ENCODE results near the gene NPAS3. TPM values are rescaled to one million over a fixed set of nuclear protein-coding genes. Genes with fewer than 3 reads are reported as not detected.

Gene NPAS3
- total and polyA plus RNA-seq, 7 donors: 0.36 to 6.4 (median 4.6) TPM; not detected in 2

- Histone ChIP-seq H3K4me1 (no peaks in the 10 kb centered on the region), H3K27ac (no peak overlapping the region), H3K27me3 (no peaks in the 10 kb centered on the region), H3K36me3 (no peaks in the 10 kb centered on the region), H3K4me3 (no peak overlapping the region), H3K9me3 (no peaks in the 10 kb centered on the region)
- 90 to 93% methylated on average over 5 of the region's 5 CpGs for WGBS, 2 donors
- no peak for DNase-seq
- intact Hi-C loops (cut with DNase I): no loop called here
- TF ChIP-seq EP300 (IDR thresholded peaks at IDR 0.05): no peak
- TF ChIP-seq POLR2A (IDR thresholded peaks at IDR 0.05): no peak
- TF ChIP-seq POLR2AphosphoS5 (IDR thresholded peaks at IDR 0.05): no peak
- TF ChIP-seq, protein P1, sequence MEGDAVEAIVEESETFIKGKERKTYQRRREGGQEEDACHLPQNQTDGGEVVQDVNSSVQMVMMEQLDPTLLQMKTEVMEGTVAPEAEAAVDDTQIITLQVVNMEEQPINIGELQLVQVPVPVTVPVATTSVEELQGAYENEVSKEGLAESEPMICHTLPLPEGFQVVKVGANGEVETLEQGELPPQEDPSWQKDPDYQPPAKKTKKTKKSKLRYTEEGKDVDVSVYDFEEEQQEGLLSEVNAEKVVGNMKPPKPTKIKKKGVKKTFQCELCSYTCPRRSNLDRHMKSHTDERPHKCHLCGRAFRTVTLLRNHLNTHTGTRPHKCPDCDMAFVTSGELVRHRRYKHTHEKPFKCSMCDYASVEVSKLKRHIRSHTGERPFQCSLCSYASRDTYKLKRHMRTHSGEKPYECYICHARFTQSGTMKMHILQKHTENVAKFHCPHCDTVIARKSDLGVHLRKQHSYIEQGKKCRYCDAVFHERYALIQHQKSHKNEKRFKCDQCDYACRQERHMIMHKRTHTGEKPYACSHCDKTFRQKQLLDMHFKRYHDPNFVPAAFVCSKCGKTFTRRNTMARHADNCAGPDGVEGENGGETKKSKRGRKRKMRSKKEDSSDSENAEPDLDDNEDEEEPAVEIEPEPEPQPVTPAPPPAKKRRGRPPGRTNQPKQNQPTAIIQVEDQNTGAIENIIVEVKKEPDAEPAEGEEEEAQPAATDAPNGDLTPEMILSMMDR (IDR thresholded peaks at IDR 0.05): no peak
Measured at GRCh38 chr14:33740531-33740930, 801.9 kb downstream of the NPAS3 start.

GRCh38 chr14:33742166-33742565 is 803.5 kb downstream of the NPAS3 start:
- H3K4me1 ChIP-seq: no peaks in the 10 kb centered on the region
- no peak overlapping the region for H3K27ac ChIP-seq
- TF ChIP-seq POLR2A (IDR thresholded peaks at IDR 0.05): no peak
- TF ChIP-seq POLR2AphosphoS5 (IDR thresholded peaks at IDR 0.05): no peak
- no peak for TF ChIP-seq EP300 (IDR thresholded peaks at IDR 0.05)
- TF ChIP-seq, protein P1 (IDR thresholded peaks at IDR 0.05): no peak
- H3K27me3 ChIP-seq: no peaks in the 10 kb centered on the region
- intact Hi-C loops (cut with DNase I): no loop called here
- WGBS, 2 donors: 75 to 80% methylated on average over 4 of the region's 4 CpGs
- H3K36me3 ChIP-seq: no peaks in the 10 kb centered on the region
- H3K9me3 ChIP-seq: no peaks in the 10 kb centered on the region
- no peak for DNase-seq
- no peak overlapping the region for H3K4me3 ChIP-seq

GRCh38 chr14:33745163-33745562 is 806.5 kb downstream of the NPAS3 start:
- Histone ChIP-seq H3K4me1 (no peaks in the 10 kb centered on the region), H3K36me3 (no peaks in the 10 kb centered on the region), H3K4me3 (no peak overlapping the region), H3K27ac (no peak overlapping the region), H3K9me3 (no peaks in the 10 kb centered on the region), H3K27me3 (no peaks in the 10 kb centered on the region)
- DNase-seq: no peak
- WGBS, 2 donors: 56 to 79% methylated on average over 6 of the region's 6 CpGs
- intact Hi-C loops (cut with DNase I): no loop called here
- TF ChIP-seq, protein P1 (IDR thresholded peaks at IDR 0.05): no peak
- TF ChIP-seq EP300 (IDR thresholded peaks at IDR 0.05) (no peak), POLR2A (IDR thresholded peaks at IDR 0.05) (no peak), POLR2AphosphoS5 (IDR thresholded peaks at IDR 0.05) (no peak)

DNA sequence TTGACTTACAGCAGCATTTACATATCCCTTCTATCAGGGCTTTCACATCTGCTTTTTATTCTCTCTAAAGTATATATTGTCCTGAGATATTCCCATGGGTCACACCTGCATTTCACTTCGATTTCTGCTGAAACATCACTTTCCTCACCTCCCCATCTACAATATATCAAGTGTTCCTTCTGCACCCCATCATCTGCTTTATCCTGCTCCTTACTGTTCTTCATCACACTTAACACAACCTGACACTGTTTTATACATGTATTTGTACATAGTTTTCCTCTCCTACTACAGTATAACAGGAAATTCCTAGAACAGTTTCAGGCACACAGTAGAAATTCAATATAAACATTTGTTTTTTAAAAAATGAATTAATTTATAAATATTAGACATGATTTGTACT is 809.1 kb downstream of the NPAS3 start:
- DNase-seq: no peak
- no peaks in the 10 kb centered on the region for H3K4me1 ChIP-seq
- H3K27me3 ChIP-seq: no peaks in the 10 kb centered on the region
- intact Hi-C loops (cut with DNase I): no loop called here
- no peaks in the 10 kb centered on the region for H3K9me3 ChIP-seq
- no peaks in the 10 kb centered on the region for H3K36me3 ChIP-seq
- WGBS, 2 donors: 64 to 68% methylated on average over 1 of the region's 1 CpG
- TF ChIP-seq, protein P1 (IDR thresholded peaks at IDR 0.05): no peak
- TF ChIP-seq POLR2A (IDR thresholded peaks at IDR 0.05) (no peak), POLR2AphosphoS5 (IDR thresholded peaks at IDR 0.05) (no peak), EP300 (IDR thresholded peaks at IDR 0.05) (no peak)
- no peak overlapping the region for H3K27ac ChIP-seq
- H3K4me3 ChIP-seq: no peak overlapping the region

GRCh38 chr14:33754261-33754660 is 815.6 kb downstream of the NPAS3 start:
- no peak overlapping the region for H3K4me3 ChIP-seq
- no peak for TF ChIP-seq POLR2AphosphoS5 (IDR thresholded peaks at IDR 0.05)
- no peak for TF ChIP-seq POLR2A (IDR thresholded peaks at IDR 0.05)
- no peak for TF ChIP-seq EP300 (IDR thresholded peaks at IDR 0.05)
- TF ChIP-seq, protein P1 (IDR thresholded peaks at IDR 0.05): no peak
- no peaks in the 10 kb centered on the region for H3K27me3 ChIP-seq
- no peak for DNase-seq
- 87 to 89% methylated on average over 4 of the region's 4 CpGs for WGBS, 2 donors
- H3K27ac ChIP-seq: no peak overlapping the region
- H3K9me3 ChIP-seq: no peaks in the 10 kb centered on the region
- intact Hi-C loops (cut with DNase I): no loop called here
- H3K36me3 ChIP-seq: no peaks in the 10 kb centered on the region
- H3K4me1 ChIP-seq: no peaks in the 10 kb centered on the region

Measured in sigmoid colon (tissue), 7 donors.